Measurements from ENCODE around the gene SEMA5A. TPM values are rescaled to one million over a fixed set of nuclear protein-coding genes. Genes with fewer than 3 reads are reported as not detected.

SEMA5A gene
- polyA plus RNA-seq, 1 of the 3 experiments (the other 2 are of a cell fraction): 0.58 TPM

GRCh38 chr5:9295466-9295801 is 250.4 kb downstream of the SEMA5A start:
- POLR2A ChIA-PET: no interaction called here
- WGBS (ENCODE audit: low lambda C conversion rate): 55% methylated on average over 1 of the region's 1 CpG
- CTCF ChIA-PET: no interaction called here

GRCh38 chr5:9294793-9295465 is 250.9 kb downstream of the SEMA5A start:
- TF ChIP-seq RXRA (IDR thresholded peaks at IDR 0.05; ENCODE audit: borderline replicate concordance, low read depth) (no peak), TEAD4 (IDR thresholded peaks at IDR 0.05; ENCODE audit: borderline replicate concordance, insufficient read depth) (no peak), YY1 (IDR thresholded peaks at IDR 0.05; ENCODE audit: low read depth) (no peak), GABPA (IDR thresholded peaks at IDR 0.05; ENCODE audit: low read depth) (no peak), FOXM1 (IDR thresholded peaks at IDR 0.05; ENCODE audit: low read depth) (no peak), ZBTB33 (IDR thresholded peaks at IDR 0.05; ENCODE audit: borderline replicate concordance, low read depth) (no peak), NFIC (IDR thresholded peaks at IDR 0.05; ENCODE audit: borderline replicate concordance) (no peak), CHD2 (IDR thresholded peaks at IDR 0.05; ENCODE audit: low read length, partially characterized antibody) (no peak), CTCF (IDR thresholded peaks at IDR 0.05) (no peak)
- H3K9ac ChIP-seq: no peak overlapping the region
- POLR2A ChIA-PET: no interaction called here
- WGBS (ENCODE audit: low lambda C conversion rate): 73% methylated on average over 3 of the region's 3 CpGs
- no peak overlapping the region for H2AFZ ChIP-seq (ENCODE audit: low read depth)
- H3K4me1 ChIP-seq (ENCODE audit: control insufficient read depth in 1 of 2, insufficient read depth in 2 of 2, low read depth in 1 of 2, low read length in 1 of 2): no peaks in the 10 kb centered on the region
- H3K79me2 ChIP-seq (ENCODE audit: insufficient read depth): no peaks in the 10 kb centered on the region
- no peaks in the 10 kb centered on the region for H3K9me3 ChIP-seq
- H4K20me1 ChIP-seq (ENCODE audit: insufficient read depth): no peaks in the 10 kb centered on the region
- H3K4me2 ChIP-seq: no peak overlapping the region
- H3K4me3 ChIP-seq (ENCODE audit: low read depth in 2 of 2, low read length in 1 of 2): no peak overlapping the region
- CTCF ChIA-PET: no interaction called here
- DNase-seq: no peak
- H3K27me3 ChIP-seq (ENCODE audit: insufficient read depth): no peaks in the 10 kb centered on the region
- H3F3A ChIP-seq (replicated peaks; ENCODE audit: insufficient read depth): no peaks in the 10 kb centered on the region
- no peaks in the 10 kb centered on the region for H3K36me3 ChIP-seq (replicated peaks in 1 of 2; ENCODE audit: control insufficient read depth in 1 of 2, insufficient read depth in 2 of 2, low read length in 1 of 2)
- H3K9me2 ChIP-seq: no peaks in the 10 kb centered on the region
- H3K27ac ChIP-seq (ENCODE audit: low read depth in 2 of 2, low read length in 1 of 2): no peak overlapping the region

More at GRCh38 chr5:9295466-9295801, 250.4 kb downstream of the SEMA5A start:
- DNase-seq: no peak
- no peak for TF ChIP-seq POLR2AphosphoS5 (IDR thresholded peaks at IDR 0.05; ENCODE audit: low read depth, low read length)
- TF ChIP-seq SIN3A (IDR thresholded peaks at IDR 0.05; ENCODE audit: borderline replicate concordance, low read depth, low read length): no peak
- TF ChIP-seq GATA2 (CRISPR knock-in tag; IDR thresholded peaks at IDR 0.05): no peak
- TF ChIP-seq CTCF (IDR thresholded peaks at IDR 0.05): no peak
- no peak for TF ChIP-seq ELF1 (IDR thresholded peaks at IDR 0.05)
- no peak for TF ChIP-seq FOXJ3 (CRISPR knock-in tag; IDR thresholded peaks at IDR 0.05)
- no peak for TF ChIP-seq NRF1 (IDR thresholded peaks at IDR 0.05; ENCODE audit: low read depth, low read length)
- no peak for TF ChIP-seq NFIC (IDR thresholded peaks at IDR 0.05; ENCODE audit: borderline replicate concordance)
- no peak for TF ChIP-seq IRF3 (IDR thresholded peaks at IDR 0.05; ENCODE audit: low read depth, low read length)
- H2AFZ ChIP-seq (ENCODE audit: low read depth): no peak overlapping the region
- no peaks in the 10 kb centered on the region for H3K9me3 ChIP-seq
- no peaks in the 10 kb centered on the region for H3K27me3 ChIP-seq (ENCODE audit: insufficient read depth)
- H3K9me2 ChIP-seq: no peaks in the 10 kb centered on the region
- no peaks in the 10 kb centered on the region for H4K20me1 ChIP-seq (ENCODE audit: insufficient read depth)
- no peaks in the 10 kb centered on the region for H3K36me3 ChIP-seq (replicated peaks in 1 of 2; ENCODE audit: control insufficient read depth in 1 of 2, insufficient read depth in 2 of 2, low read length in 1 of 2)
- no peak overlapping the region for H3K4me2 ChIP-seq
- no peaks in the 10 kb centered on the region for H3K79me2 ChIP-seq (ENCODE audit: insufficient read depth)
- no peaks in the 10 kb centered on the region for H3K4me1 ChIP-seq (ENCODE audit: control insufficient read depth in 1 of 2, insufficient read depth in 2 of 2, low read depth in 1 of 2, low read length in 1 of 2)
- H3F3A ChIP-seq (replicated peaks; ENCODE audit: insufficient read depth): no peaks in the 10 kb centered on the region
- no peak overlapping the region for H3K4me3 ChIP-seq (ENCODE audit: low read depth in 2 of 2, low read length in 1 of 2)
- H3K9ac ChIP-seq: no peak overlapping the region
- no peak overlapping the region for H3K27ac ChIP-seq (ENCODE audit: low read depth in 2 of 2, low read length in 1 of 2)
